ENCODE data around the gene RASSF5. TPM values are rescaled to one million over a fixed set of nuclear protein-coding genes. Genes with fewer than 3 reads are reported as not detected.
"Not testable (repeated sequence)": the region's sequence is repeated elsewhere in the genome, so short reads cannot be mapped to it uniquely, and the experiment has no call there.

The RASSF5 gene
- total and polyA plus RNA-seq, 2 donors from 2014 or later = 2.4 to 18.8 TPM

- Histone ChIP-seq H3K36me3 (ENCODE audit: control insufficient read depth in 2 of 3, insufficient read depth in 3 of 3, low read length in 3 of 3) (no peaks in the 10 kb centered on the region), H3K27ac (ENCODE audit: low read depth in 2 of 2, low read length in 2 of 2) (no peak overlapping the region), H3K9me3 (ENCODE audit: control insufficient read depth in 2 of 3, insufficient read depth in 1 of 3, low read length in 3 of 3) (no peaks in the 10 kb centered on the region), H3K4me3 (ENCODE audit: low read length in 3 of 3) (no peak overlapping the region), H3K27me3 (ENCODE audit: control insufficient read depth, insufficient read depth, low read length) (no peaks in the 10 kb centered on the region), H3K4me1 (ENCODE audit: control insufficient read depth in 2 of 3, insufficient read depth in 2 of 3, low read depth in 1 of 3, low read length in 3 of 3) (peaks cover 0 to 2% (median 0%) of the 10 kb centered on the region in 3 donors), H3K9ac (ENCODE audit: low read length in 3 of 3) (no peak overlapping the region)
- intact Hi-C loops (cut with DNase I) = no loop called here
- FAIRE-seq (no peak), DNase-seq (no peak)
- no peak for TF ChIP-seq CTCF (IDR thresholded peaks at IDR 0.05; ENCODE audit: borderline replicate concordance, extremely low read depth, insufficient read depth)
These were observed 24.7 kb upstream of the RASSF5 start for GRCh38 chr1:206482611-206483010.

GRCh38 chr1:206483864-206484263 is 23.5 kb upstream of the RASSF5 start:
- H3K9me3 ChIP-seq (ENCODE audit: control insufficient read depth in 2 of 3, insufficient read depth in 1 of 3, low read length in 3 of 3); H3K4me1 ChIP-seq (ENCODE audit: control insufficient read depth in 2 of 3, insufficient read depth in 2 of 3, low read depth in 1 of 3, low read length in 3 of 3); H3K4me3 ChIP-seq (ENCODE audit: low read length in 3 of 3); intact Hi-C loops (cut with DNase I); DNase-seq; H3K9ac ChIP-seq (ENCODE audit: low read length in 3 of 3); H3K27ac ChIP-seq (ENCODE audit: low read depth in 2 of 2, low read length in 2 of 2); H3K27me3 ChIP-seq (ENCODE audit: control insufficient read depth, insufficient read depth, low read length); FAIRE-seq; H3K36me3 ChIP-seq (ENCODE audit: control insufficient read depth in 2 of 3, insufficient read depth in 3 of 3, low read length in 3 of 3): not testable (repeated sequence)

- Histone ChIP-seq H3K9ac (ENCODE audit: low read length in 3 of 3) (no peak overlapping the region), H3K36me3 (ENCODE audit: control insufficient read depth in 2 of 3, insufficient read depth in 3 of 3, low read length in 3 of 3) (no peaks in the 10 kb centered on the region), H3K4me3 (ENCODE audit: low read length in 3 of 3) (no peak overlapping the region), H3K27me3 (ENCODE audit: control insufficient read depth, insufficient read depth, low read length) (no peaks in the 10 kb centered on the region), H3K27ac (ENCODE audit: low read depth in 2 of 2, low read length in 2 of 2) (no peak overlapping the region), H3K9me3 (ENCODE audit: control insufficient read depth in 2 of 3, insufficient read depth in 1 of 3, low read length in 3 of 3) (no peaks in the 10 kb centered on the region), H3K4me1 (ENCODE audit: control insufficient read depth in 2 of 3, insufficient read depth in 2 of 3, low read depth in 1 of 3, low read length in 3 of 3) (peaks cover 0 to 5% (median 0%) of the 10 kb centered on the region in 3 donors)
- FAIRE-seq = no peak
- no peak for TF ChIP-seq CTCF (IDR thresholded peaks at IDR 0.05; ENCODE audit: borderline replicate concordance, extremely low read depth, insufficient read depth)
- intact Hi-C loops (cut with DNase I) = no loop called here
- no peak for DNase-seq
These were observed 22.4 kb upstream of the RASSF5 start for GRCh38 chr1:206484901-206485300.

- FAIRE-seq (no peak), DNase-seq (no peak)
- Histone ChIP-seq H3K36me3 (ENCODE audit: control insufficient read depth in 2 of 3, insufficient read depth in 3 of 3, low read length in 3 of 3) (no peaks in the 10 kb centered on the region), H3K27ac (ENCODE audit: low read depth in 2 of 2, low read length in 2 of 2) (no peak overlapping the region), H3K9ac (ENCODE audit: low read length in 3 of 3) (no peak overlapping the region), H3K27me3 (ENCODE audit: control insufficient read depth, insufficient read depth, low read length) (no peaks in the 10 kb centered on the region), H3K9me3 (ENCODE audit: control insufficient read depth in 2 of 3, insufficient read depth in 1 of 3, low read length in 3 of 3) (no peaks in the 10 kb centered on the region), H3K4me3 (ENCODE audit: low read length in 3 of 3) (no peak overlapping the region), H3K4me1 (ENCODE audit: control insufficient read depth in 2 of 3, insufficient read depth in 2 of 3, low read depth in 1 of 3, low read length in 3 of 3) (peaks cover 0 to 16% (median 0%) of the 10 kb centered on the region in 3 donors)
- no peak for TF ChIP-seq CTCF (IDR thresholded peaks at IDR 0.05; ENCODE audit: borderline replicate concordance, extremely low read depth, insufficient read depth)
- intact Hi-C loops (cut with DNase I) = no loop called here
These were observed 20.1 kb upstream of the RASSF5 start for GRCh38 chr1:206486995-206487788.

Data from kidney (tissue), 14 donors.